Activated T-helper 9 cell treated with anti-CD3 and anti-CD28 coated beads, Interleukin-2, amount 50 U/mL, for 16 hours (primary cell): ENCODE data around the gene NOTCH1.

ENCODE experiments used
- DNase-seq: peaks from one replicate; pipeline ENCODE4 v3.0.0-alpha.2; 2020; ENCODE audit warnings: low read depth

Gene NOTCH1

GRCh38 chr9:136499935-136500910 lies 45.6 kb downstream of the NOTCH1 start:
- DNase-seq, result no peak

GRCh38 chr9:136499071-136499934 lies 46.5 kb downstream of the NOTCH1 start:
- DNase-seq, result no peak

- DNase-seq, result no peak
Observed at GRCh38 chr9:136497916-136498695, 47.7 kb downstream of the NOTCH1 start.

- no peak for DNase-seq
Observed at GRCh38 chr9:136496801-136497620, 48.8 kb downstream of the NOTCH1 start.

GRCh38 chr9:136496181-136496580 lies 49.7 kb downstream of the NOTCH1 start:
- no peak for DNase-seq

GRCh38 chr9:136495238-136495800 lies 50.5 kb downstream of the NOTCH1 start:
- DNase-seq, result no peak

GRCh38 chr9:136494531-136495215 lies 51.2 kb downstream of the NOTCH1 start:
- no peak for DNase-seq

- no peak for DNase-seq
Observed at GRCh38 chr9:136494012-136494411, 51.8 kb downstream of the NOTCH1 start.

- no peak for DNase-seq
Observed at GRCh38 chr9:136493567-136493971, 52.3 kb downstream of the NOTCH1 start.

- DNase-seq, result no peak
Observed at GRCh38 chr9:136492978-136493522, 52.8 kb downstream of the NOTCH1 start.

- no peak for DNase-seq
Observed at GRCh38 chr9:136489731-136490130, 56.1 kb downstream of the NOTCH1 start.

GRCh38 chr9:136488247-136489214 lies 57.3 kb downstream of the NOTCH1 start:
- DNase-seq, result peak; percentile 67

- no peak for DNase-seq
Observed at GRCh38 chr9:136487672-136488071, 58.2 kb downstream of the NOTCH1 start.

- DNase-seq, result no peak
Observed at GRCh38 chr9:136486823-136487620, 58.8 kb downstream of the NOTCH1 start.

GRCh38 chr9:136486131-136486530 lies 59.7 kb downstream of the NOTCH1 start:
- no peak for DNase-seq

GRCh38 chr9:136485049-136486045 lies 60.5 kb downstream of the NOTCH1 start:
- DNase-seq, result peak; percentile 78
